ENCODE results near the gene NLE1. TPM values are rescaled to one million over a fixed set of nuclear protein-coding genes. Genes with fewer than 3 reads are reported as not detected.
"Not testable (repeated sequence)": the region's sequence is repeated elsewhere in the genome, so short reads cannot be mapped to it uniquely, and the experiment has no call there.

NLE1 gene
- total RNA-seq, 1 donor from 2014 or later = 25.8 TPM

DNA sequence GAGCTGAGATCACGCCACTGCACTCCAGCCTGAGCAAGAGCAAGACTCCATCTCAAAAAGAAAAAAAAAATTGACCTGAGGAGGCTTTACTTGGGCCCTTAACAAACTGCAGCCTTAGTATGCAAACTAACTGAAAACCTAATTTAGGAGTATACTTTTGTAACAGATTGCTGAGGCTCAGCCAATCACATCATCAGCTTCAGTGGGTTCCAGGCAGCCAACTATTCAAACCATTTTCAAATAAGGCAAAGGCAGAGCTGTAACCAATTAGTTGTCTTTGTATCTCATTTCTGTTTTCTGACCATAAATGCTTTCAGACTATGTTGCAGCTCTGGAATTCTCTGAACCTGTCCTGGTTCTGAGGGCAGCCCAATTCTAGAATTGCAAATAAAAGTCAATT lies 46.4 kb downstream of the NLE1 start:
- intact Hi-C loops (cut with DNase I) = no loop called here
- no peak for DNase-seq (ENCODE audit: extremely low spot score in 2 of 2)
- no peak overlapping the region for H3K27ac ChIP-seq
- H3K36me3 ChIP-seq = peaks cover 0 to 6% of the 10 kb centered on the region in 2 donors
- H3K4me1 ChIP-seq = no peaks in the 10 kb centered on the region
- H3K4me3 ChIP-seq = no peak overlapping the region
- no peaks in the 10 kb centered on the region for H3K27me3 ChIP-seq
- H3K9me3 ChIP-seq = no peaks in the 10 kb centered on the region
- TF ChIP-seq, protein P1, sequence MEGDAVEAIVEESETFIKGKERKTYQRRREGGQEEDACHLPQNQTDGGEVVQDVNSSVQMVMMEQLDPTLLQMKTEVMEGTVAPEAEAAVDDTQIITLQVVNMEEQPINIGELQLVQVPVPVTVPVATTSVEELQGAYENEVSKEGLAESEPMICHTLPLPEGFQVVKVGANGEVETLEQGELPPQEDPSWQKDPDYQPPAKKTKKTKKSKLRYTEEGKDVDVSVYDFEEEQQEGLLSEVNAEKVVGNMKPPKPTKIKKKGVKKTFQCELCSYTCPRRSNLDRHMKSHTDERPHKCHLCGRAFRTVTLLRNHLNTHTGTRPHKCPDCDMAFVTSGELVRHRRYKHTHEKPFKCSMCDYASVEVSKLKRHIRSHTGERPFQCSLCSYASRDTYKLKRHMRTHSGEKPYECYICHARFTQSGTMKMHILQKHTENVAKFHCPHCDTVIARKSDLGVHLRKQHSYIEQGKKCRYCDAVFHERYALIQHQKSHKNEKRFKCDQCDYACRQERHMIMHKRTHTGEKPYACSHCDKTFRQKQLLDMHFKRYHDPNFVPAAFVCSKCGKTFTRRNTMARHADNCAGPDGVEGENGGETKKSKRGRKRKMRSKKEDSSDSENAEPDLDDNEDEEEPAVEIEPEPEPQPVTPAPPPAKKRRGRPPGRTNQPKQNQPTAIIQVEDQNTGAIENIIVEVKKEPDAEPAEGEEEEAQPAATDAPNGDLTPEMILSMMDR (IDR thresholded peaks at IDR 0.05) = no peak
- TF ChIP-seq POLR2AphosphoS5 (IDR thresholded peaks at IDR 0.05; ENCODE audit: insufficient read depth in 1 of 2, low read depth in 1 of 2) = no peak
- no peak for TF ChIP-seq POLR2A (IDR thresholded peaks at IDR 0.05)

DNA sequence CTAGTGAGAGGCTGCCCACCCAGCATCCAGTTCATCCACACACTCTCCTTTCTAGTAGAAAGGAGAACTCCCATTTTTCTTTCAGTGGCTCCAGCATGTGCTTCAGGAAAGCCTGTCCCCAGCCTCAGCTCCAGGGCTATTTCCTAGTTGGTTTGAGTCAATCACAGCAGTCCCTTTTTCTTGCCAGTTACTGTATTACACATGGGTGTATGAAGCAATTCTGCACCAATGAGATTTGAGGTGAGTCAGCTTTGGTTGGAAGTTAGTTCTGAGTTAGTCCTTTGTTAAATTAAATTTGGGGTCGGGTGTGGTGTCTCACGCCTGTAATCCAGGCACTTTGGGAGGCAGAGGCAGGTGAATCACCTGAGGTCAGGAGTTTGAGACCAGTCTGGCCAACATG lies 47.2 kb downstream of the NLE1 start:
- Histone ChIP-seq H3K27me3 (no peaks in the 10 kb centered on the region), H3K9me3 (no peaks in the 10 kb centered on the region), H3K4me3 (no peak overlapping the region), H3K27ac (no peak overlapping the region), H3K36me3 (no peaks in the 10 kb centered on the region), H3K4me1 (peaks cover 2% of the 10 kb centered on the region)
- intact Hi-C loops (cut with DNase I) = no loop called here
- no peak for TF ChIP-seq POLR2A (IDR thresholded peaks at IDR 0.05)
- TF ChIP-seq, protein P1 (IDR thresholded peaks at IDR 0.05) = no peak
- TF ChIP-seq POLR2AphosphoS5 (IDR thresholded peaks at IDR 0.05; ENCODE audit: insufficient read depth in 1 of 2, low read depth in 1 of 2) = peak in 1 of 2 donors; percentile 32
- DNase-seq (ENCODE audit: extremely low spot score in 2 of 2) = no peak

DNA sequence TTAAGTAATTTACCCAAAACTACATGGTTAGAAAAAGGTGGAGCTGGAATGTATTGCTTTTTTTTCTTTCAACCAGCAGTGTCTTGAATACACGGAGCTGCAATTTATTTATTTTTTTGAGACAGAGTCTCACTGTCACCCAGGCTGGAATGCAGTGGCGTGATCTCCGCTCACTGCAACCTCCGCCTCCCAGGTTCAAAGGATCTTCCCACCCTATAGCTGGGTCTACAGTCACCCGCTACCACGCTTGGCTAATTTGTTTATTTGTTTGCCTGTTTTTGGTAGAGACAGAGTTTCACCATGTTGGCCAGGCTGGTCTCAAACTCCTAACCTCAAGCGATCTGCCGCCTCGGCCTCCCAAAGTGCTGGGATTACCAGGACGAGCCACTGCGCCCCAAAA lies 51.4 kb downstream of the NLE1 start:
- H3K27me3 ChIP-seq; H3K9me3 ChIP-seq; H3K4me3 ChIP-seq; H3K36me3 ChIP-seq; intact Hi-C loops (cut with DNase I); H3K27ac ChIP-seq; DNase-seq (ENCODE audit: extremely low spot score in 2 of 2): not testable (repeated sequence)
- peaks cover 32% of the 10 kb centered on the region for H3K4me1 ChIP-seq

DNA sequence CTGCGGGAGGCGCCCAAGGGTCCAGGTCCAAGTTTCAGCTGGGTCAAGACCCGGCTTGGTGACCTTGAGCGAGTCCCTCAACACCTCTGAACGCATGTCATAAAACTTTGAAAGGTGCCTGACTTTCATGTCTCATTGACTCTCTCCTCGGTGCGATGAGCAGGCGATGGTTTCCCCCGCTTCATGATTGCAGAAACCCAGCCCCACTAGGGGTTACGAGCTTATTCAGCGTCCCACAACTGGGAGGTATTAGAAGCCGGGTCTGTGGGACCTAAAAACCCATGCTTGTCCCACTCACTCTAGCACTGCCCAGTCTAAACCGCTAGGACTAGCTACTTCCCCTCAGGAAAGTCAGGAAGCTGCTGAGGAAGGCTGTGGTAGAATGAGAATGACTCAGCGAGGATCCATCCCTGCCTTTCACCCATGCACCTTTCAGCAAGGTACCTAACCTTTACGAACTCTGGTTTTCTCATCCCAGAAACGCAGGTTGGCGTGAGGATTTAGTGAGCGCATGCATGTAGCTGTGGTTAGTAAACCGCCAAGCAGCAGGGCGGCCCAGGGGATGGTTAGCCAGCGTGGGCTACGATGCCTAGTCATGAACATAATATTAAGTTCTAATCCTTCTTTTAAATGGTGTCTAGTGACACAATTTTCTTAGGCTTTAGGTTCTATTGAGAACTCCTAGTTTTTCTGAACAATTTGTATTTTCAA lies 52.4 kb downstream of the NLE1 start:
- peaks cover 33% of the 10 kb centered on the region for H3K4me1 ChIP-seq
- H3K9me3 ChIP-seq = no peaks in the 10 kb centered on the region
- DNase-seq (ENCODE audit: extremely low spot score in 2 of 2) = no peak
- H3K4me3 ChIP-seq = peak overlapping the region; percentile 94 to 96
- intact Hi-C loops (cut with DNase I) = loop anchor here (5.0 to 10.0 kb wide), 2 partner anchors 65 to 127 kb away; partner anchors contain the start of genes CCT6B and ZNF830
- peak overlapping the region; percentile 97 for H3K27ac ChIP-seq
- TF ChIP-seq POLR2A (IDR thresholded peaks at IDR 0.05) (no peak), POLR2AphosphoS5 (IDR thresholded peaks at IDR 0.05; ENCODE audit: insufficient read depth in 1 of 2, low read depth in 1 of 2) (no peak)
- TF ChIP-seq, protein P1 (IDR thresholded peaks at IDR 0.05) = no peak
- no peaks in the 10 kb centered on the region for H3K36me3 ChIP-seq
- no peaks in the 10 kb centered on the region for H3K27me3 ChIP-seq

DNA sequence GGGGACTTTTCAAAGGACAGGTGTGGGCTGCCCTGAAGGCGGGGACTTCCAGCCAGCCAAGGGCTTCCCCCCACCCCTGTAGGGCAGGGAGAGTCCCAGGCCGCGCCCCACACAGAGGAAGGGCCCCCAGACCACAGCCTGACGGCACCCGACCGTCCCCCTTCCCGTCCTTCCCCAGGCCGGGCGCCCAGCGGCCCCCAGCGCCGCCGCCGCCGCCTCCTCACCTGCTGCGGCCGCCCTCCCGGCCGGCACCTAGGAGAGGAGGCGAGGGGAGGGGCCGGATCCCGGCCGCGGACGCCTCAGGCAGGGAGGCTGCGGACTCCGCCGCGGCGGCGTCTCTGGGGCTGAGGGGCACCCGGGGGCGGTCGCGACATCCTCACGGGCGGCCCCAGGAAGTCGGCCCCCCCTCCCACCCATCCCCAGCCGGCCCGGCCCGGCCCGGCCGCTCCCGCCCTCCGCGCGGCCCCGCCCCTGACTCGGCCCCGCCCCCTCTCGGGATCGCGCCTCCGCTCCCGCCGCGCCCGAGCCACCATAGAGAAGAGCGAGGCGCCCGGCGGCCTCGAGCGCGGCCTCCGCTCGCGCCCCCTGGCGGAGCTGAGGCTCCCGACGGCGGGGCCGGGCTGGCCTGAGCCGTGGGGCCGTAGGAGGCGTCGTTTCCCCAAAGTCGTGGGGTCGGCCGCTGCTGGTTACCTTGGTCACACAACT lies 53.1 kb downstream of the NLE1 start:
- Histone ChIP-seq H3K9me3 (no peaks in the 10 kb centered on the region), H3K27ac (peak overlapping the region; percentile 97), H3K4me3 (peak overlapping the region; percentile 94 to 96), H3K4me1 (peaks cover 35% of the 10 kb centered on the region), H3K27me3 (no peaks in the 10 kb centered on the region), H3K36me3 (no peaks in the 10 kb centered on the region)
- intact Hi-C loops (cut with DNase I) = loop anchor here (5.0 to 10.0 kb wide), 2 partner anchors 64 to 127 kb away; partner anchors contain the start of genes CCT6B and ZNF830
- TF ChIP-seq POLR2A (IDR thresholded peaks at IDR 0.05) (no peak), POLR2AphosphoS5 (IDR thresholded peaks at IDR 0.05; ENCODE audit: insufficient read depth in 1 of 2, low read depth in 1 of 2) (peak in 1 of 2 donors; percentile 26)
- TF ChIP-seq, protein P1 (IDR thresholded peaks at IDR 0.05) = peak; percentile 55 to 78 (median 76)
- no peak for DNase-seq (ENCODE audit: extremely low spot score in 2 of 2)
